HFFc6 (cell line): ENCODE data around the gene ARVCF. TPM values are rescaled to one million over a fixed set of nuclear protein-coding genes. Genes with fewer than 3 reads are reported as not detected.

Experiments used
- DNase-seq: peaks from one replicate; pipeline ENCODE4 v3.0.0-alpha.2; 2018
- H3K27ac Mint-ChIP-seq: 2 replicates; pipeline ENCODE4 v1.8.0; 2020; ENCODE audit warnings: mild to moderate bottlenecking, mixed read lengths
- H3K27me3 Mint-ChIP-seq: 2 replicates; pipeline ENCODE4 v1.8.0; 2021; ENCODE audit warnings: mild to moderate bottlenecking, moderate library complexity, mixed read lengths; ENCODE audit not compliant: insufficient read depth
- H3K36me3 Mint-ChIP-seq: 2 replicates; pipeline ENCODE4 v1.8.0; 2021; ENCODE audit warnings: low read depth, mixed read lengths
- H3K4me1 Mint-ChIP-seq: 2 replicates; pipeline ENCODE4 v1.8.0; 2020; ENCODE audit warnings: low read depth, mixed read lengths
- H3K4me3 Mint-ChIP-seq: 2 replicates; pipeline ENCODE4 v1.8.0; 2020; ENCODE audit warnings: mild to moderate bottlenecking, moderate library complexity, mixed read lengths
- H3K9me3 Mint-ChIP-seq: 2 replicates; pipeline ENCODE4 v1.8.0; 2020; ENCODE audit warnings: mild to moderate bottlenecking, mixed read lengths
- CTCF ChIP-seq: fragments of 200-600 bp; sonication (generic); IDR thresholded peaks from 2 replicates; pipeline ENCODE4 v1.5.0; 2021; ENCODE audit warnings: antibody characterized with exemption, mild to moderate bottlenecking
- total RNA-seq, 6 experiments: library from RNA; stranded (reverse); fragmentation: NEBNext Ultra II Directional; extraction: Animal tissue kit (Norgen Biotek cat#: 25700); gene quantifications; 2 replicates in 1 of 6; 3 replicates in 5 of 6; pipeline ENCODE4 v1.2.3, GENCODE V29; 2021

ARVCF gene
- total RNA-seq, 6 experiments from 2014 or later, result 1.5 to 3.3 (median 2.0) TPM

- no peaks in the 10 kb centered on the region for H3K4me1 Mint-ChIP-seq
- no peak for DNase-seq
- no peak overlapping the region for H3K4me3 Mint-ChIP-seq
- H3K36me3 Mint-ChIP-seq, result peaks cover 9% of the 10 kb centered on the region
- peaks cover 5% of the 10 kb centered on the region for H3K9me3 Mint-ChIP-seq
- TF ChIP-seq CTCF, result no peak
- H3K27me3 Mint-ChIP-seq, result peaks cover 4% of the 10 kb centered on the region
- no peak overlapping the region for H3K27ac Mint-ChIP-seq
Measured at GRCh38 chr22:20031732-20032406, 15.2 kb upstream of the ARVCF start.

GRCh38 chr22:20029550-20030225, 13.1 kb upstream of the ARVCF start:
- Mint-ChIP-seq H3K9me3 (peaks cover 5% of the 10 kb centered on the region), H3K27ac (no peak overlapping the region), H3K4me3 (no peak overlapping the region), H3K4me1 (no peaks in the 10 kb centered on the region), H3K27me3 (no peaks in the 10 kb centered on the region; the same call in 1 of the 2 replicates), H3K36me3 (peaks cover 6% of the 10 kb centered on the region)
- no peak for TF ChIP-seq CTCF
- no peak for DNase-seq

GRCh38 chr22:20028855-20029549, 12.4 kb upstream of the ARVCF start:
- no peaks in the 10 kb centered on the region for H3K4me1 Mint-ChIP-seq
- H3K9me3 Mint-ChIP-seq, result peaks cover under 1% of the 10 kb centered on the region; the same call in 1 of the 2 replicates
- TF ChIP-seq CTCF, result no peak
- no peak for DNase-seq
- no peak overlapping the region for H3K27ac Mint-ChIP-seq
- H3K4me3 Mint-ChIP-seq, result no peak overlapping the region
- no peaks in the 10 kb centered on the region; the same call in 1 of the 2 replicates for H3K27me3 Mint-ChIP-seq
- H3K36me3 Mint-ChIP-seq, result peaks cover under 1% of the 10 kb centered on the region; the same call in 1 of the 2 replicates

- H3K9me3 Mint-ChIP-seq, result no peaks in the 10 kb centered on the region
- no peaks in the 10 kb centered on the region for H3K36me3 Mint-ChIP-seq
- H3K27me3 Mint-ChIP-seq, result no peaks in the 10 kb centered on the region; the same call in 1 of the 2 replicates
- DNase-seq, result peak; percentile 14
- H3K27ac Mint-ChIP-seq, result no peak overlapping the region
- no peaks in the 10 kb centered on the region for H3K4me1 Mint-ChIP-seq
- TF ChIP-seq CTCF, result peak; percentile 69
- no peak overlapping the region for H3K4me3 Mint-ChIP-seq
Measured at GRCh38 chr22:20027966-20028854, 11.6 kb upstream of the ARVCF start.

GRCh38 chr22:20026996-20027601, 10.5 kb upstream of the ARVCF start:
- Mint-ChIP-seq H3K4me1 (peaks cover 6% of the 10 kb centered on the region), H3K27me3 (no peaks in the 10 kb centered on the region; the same call in 1 of the 2 replicates), H3K9me3 (no peaks in the 10 kb centered on the region), H3K27ac (no peak overlapping the region), H3K4me3 (no peak overlapping the region), H3K36me3 (no peaks in the 10 kb centered on the region)
- no peak for TF ChIP-seq CTCF
- DNase-seq, result no peak
